Measurements from ENCODE around the gene HOXC9. TPM values are rescaled to one million over a fixed set of nuclear protein-coding genes. Genes with fewer than 3 reads are reported as not detected.

Gene HOXC9
- total RNA-seq, 4 donors from 2014 or later: 1.5 to 7.8 (median 1.7) TPM; not detected in 1

DNA sequence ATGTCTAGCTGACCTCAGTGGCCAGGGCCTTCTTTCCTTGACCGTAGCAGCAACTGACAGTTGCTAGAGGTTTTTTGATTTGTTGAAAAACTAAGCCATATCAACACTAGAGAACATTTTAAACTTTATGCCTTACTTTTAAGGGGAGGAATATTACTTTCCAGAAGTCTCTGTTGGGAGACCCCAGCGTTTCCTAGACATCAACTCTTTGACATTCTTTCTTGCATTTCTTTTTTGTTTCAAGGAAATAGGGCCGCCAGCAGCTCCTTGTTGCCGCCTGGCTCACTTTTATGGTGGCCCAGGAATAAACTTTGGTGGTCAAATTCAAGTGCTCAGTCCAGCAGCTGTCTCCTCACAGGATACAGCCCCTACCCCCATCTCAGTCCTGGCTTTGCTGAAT is 29.5 kb upstream of the HOXC9 start:
- no peak for DNase-seq
- peaks cover 13 to 88% of the 10 kb centered on the region in 2 donors for H3K27me3 ChIP-seq
- H3K9me3 ChIP-seq: no peaks in the 10 kb centered on the region
- H3K4me1 ChIP-seq: peaks cover 0 to 4% of the 10 kb centered on the region in 2 donors
- no peaks in the 10 kb centered on the region for H3K36me3 ChIP-seq
- no peak overlapping the region for H3K27ac ChIP-seq
- intact Hi-C loops (cut with DNase I; ENCODE audit: low total_unique reads): no loop called here
- no peak for TF ChIP-seq POLR2A (IDR thresholded peaks at IDR 0.05)
- TF ChIP-seq, protein P1, sequence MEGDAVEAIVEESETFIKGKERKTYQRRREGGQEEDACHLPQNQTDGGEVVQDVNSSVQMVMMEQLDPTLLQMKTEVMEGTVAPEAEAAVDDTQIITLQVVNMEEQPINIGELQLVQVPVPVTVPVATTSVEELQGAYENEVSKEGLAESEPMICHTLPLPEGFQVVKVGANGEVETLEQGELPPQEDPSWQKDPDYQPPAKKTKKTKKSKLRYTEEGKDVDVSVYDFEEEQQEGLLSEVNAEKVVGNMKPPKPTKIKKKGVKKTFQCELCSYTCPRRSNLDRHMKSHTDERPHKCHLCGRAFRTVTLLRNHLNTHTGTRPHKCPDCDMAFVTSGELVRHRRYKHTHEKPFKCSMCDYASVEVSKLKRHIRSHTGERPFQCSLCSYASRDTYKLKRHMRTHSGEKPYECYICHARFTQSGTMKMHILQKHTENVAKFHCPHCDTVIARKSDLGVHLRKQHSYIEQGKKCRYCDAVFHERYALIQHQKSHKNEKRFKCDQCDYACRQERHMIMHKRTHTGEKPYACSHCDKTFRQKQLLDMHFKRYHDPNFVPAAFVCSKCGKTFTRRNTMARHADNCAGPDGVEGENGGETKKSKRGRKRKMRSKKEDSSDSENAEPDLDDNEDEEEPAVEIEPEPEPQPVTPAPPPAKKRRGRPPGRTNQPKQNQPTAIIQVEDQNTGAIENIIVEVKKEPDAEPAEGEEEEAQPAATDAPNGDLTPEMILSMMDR (IDR thresholded peaks at IDR 0.05): no peak
- no peak overlapping the region for H3K4me3 ChIP-seq

- peaks cover 19 to 88% of the 10 kb centered on the region in 2 donors for H3K27me3 ChIP-seq
- DNase-seq: no peak
- no peak for TF ChIP-seq POLR2A (IDR thresholded peaks at IDR 0.05)
- TF ChIP-seq, protein P1 (IDR thresholded peaks at IDR 0.05): no peak
- no peaks in the 10 kb centered on the region for H3K9me3 ChIP-seq
- no peak overlapping the region for H3K4me3 ChIP-seq
- H3K27ac ChIP-seq: no peak overlapping the region
- H3K4me1 ChIP-seq: peaks cover 0 to 4% of the 10 kb centered on the region in 2 donors
- H3K36me3 ChIP-seq: no peaks in the 10 kb centered on the region
- intact Hi-C loops (cut with DNase I; ENCODE audit: low total_unique reads): no loop called here
Measured at GRCh38 chr12:53971129-53971528, 28.8 kb upstream of the HOXC9 start.

DNA sequence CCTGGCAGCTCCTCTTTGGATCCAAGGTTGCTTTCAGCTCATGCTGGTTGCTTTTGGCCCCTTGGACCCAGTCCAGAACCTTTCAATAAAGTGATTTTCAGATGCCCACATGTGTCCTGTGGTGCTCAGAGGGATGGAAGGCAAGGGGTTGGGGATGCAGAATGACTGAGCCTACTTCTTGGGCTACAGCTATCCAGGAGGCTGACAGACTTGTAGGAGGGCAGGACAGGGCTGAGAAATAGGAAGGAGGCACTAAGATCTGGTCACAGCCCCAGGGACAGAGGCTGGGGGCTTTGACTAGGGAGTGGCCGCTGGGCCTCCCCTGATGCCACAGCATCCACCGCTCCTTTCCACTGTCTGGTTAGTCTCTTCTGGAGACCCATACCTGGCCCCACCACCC is 28.3 kb upstream of the HOXC9 start:
- H3K36me3 ChIP-seq: no peaks in the 10 kb centered on the region
- TF ChIP-seq, protein P1 (IDR thresholded peaks at IDR 0.05): no peak
- TF ChIP-seq POLR2A (IDR thresholded peaks at IDR 0.05): no peak
- H3K4me3 ChIP-seq: no peak overlapping the region
- no peak overlapping the region for H3K27ac ChIP-seq
- H3K9me3 ChIP-seq: no peaks in the 10 kb centered on the region
- intact Hi-C loops (cut with DNase I; ENCODE audit: low total_unique reads): no loop called here
- peaks cover 0 to 4% of the 10 kb centered on the region in 2 donors for H3K4me1 ChIP-seq
- H3K27me3 ChIP-seq: peaks cover 22 to 88% of the 10 kb centered on the region in 2 donors
- no peak for DNase-seq

GRCh38 chr12:53972152-53972702 is 27.7 kb upstream of the HOXC9 start:
- no peak for TF ChIP-seq POLR2A (IDR thresholded peaks at IDR 0.05)
- TF ChIP-seq, protein P1 (IDR thresholded peaks at IDR 0.05): no peak
- Histone ChIP-seq H3K27ac (no peak overlapping the region), H3K4me1 (peaks cover 0 to 4% of the 10 kb centered on the region in 2 donors), H3K4me3 (no peak overlapping the region), H3K27me3 (peaks cover 22 to 88% of the 10 kb centered on the region in 2 donors), H3K36me3 (no peaks in the 10 kb centered on the region), H3K9me3 (no peaks in the 10 kb centered on the region)
- DNase-seq: no peak
- intact Hi-C loops (cut with DNase I; ENCODE audit: low total_unique reads): no loop called here

- intact Hi-C loops (cut with DNase I; ENCODE audit: low total_unique reads): no loop called here
- DNase-seq: no peak
- H3K36me3 ChIP-seq: no peaks in the 10 kb centered on the region
- H3K27ac ChIP-seq: peak within 1 kb of the TSS in 1 of 2 donors; percentile 38
- H3K27me3 ChIP-seq: peaks cover 27 to 88% of the 10 kb centered on the region in 2 donors
- H3K4me1 ChIP-seq: peaks cover 0 to 4% of the 10 kb centered on the region in 2 donors
- TF ChIP-seq, protein P1 (IDR thresholded peaks at IDR 0.05): no peak
- no peak for TF ChIP-seq POLR2A (IDR thresholded peaks at IDR 0.05)
- H3K9me3 ChIP-seq: no peaks in the 10 kb centered on the region
- peak within 1 kb of the TSS in 1 of 2 donors; percentile 33 for H3K4me3 ChIP-seq
Measured at GRCh38 chr12:53972722-53973235, 27.2 kb upstream of the HOXC9 start, which contains the start of gene HOXC11. HOXC11 (plus strand) TSS chr12:53973126; CDS start chr12:53973242, 116 bp downstream.
